ENCODE measurements around the gene TAS2R5. TPM values are rescaled to one million over a fixed set of nuclear protein-coding genes. Genes with fewer than 3 reads are reported as not detected.
"Not testable (repeated sequence)": the region's sequence is repeated elsewhere in the genome, so short reads cannot be mapped to it uniquely, and the experiment has no call there.

Gene TAS2R5
- total RNA-seq, 1 experiment from 2014 or later: 0.90 TPM

DNA sequence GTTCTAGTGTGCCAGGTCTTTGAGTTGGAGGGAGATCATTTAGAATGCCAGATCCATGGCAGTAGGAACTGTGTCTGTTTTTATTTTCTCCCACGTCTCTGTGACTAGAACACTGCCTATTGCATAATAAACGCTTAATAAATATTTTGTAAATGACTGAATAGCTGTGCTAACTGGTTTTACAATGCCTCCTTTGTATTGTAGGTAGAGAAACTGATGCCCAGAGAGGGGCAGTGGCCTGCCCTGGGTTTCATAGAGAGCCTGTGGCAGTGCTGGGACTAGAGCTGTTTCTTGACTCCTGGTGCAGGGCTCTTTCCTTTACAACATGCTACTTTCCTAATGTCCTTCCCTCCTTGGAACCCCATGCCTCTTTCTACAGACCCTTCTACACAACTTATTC lies 2.5 kb downstream of the TAS2R5 start:
- Mint-ChIP-seq H3K27me3 (ENCODE audit: low read depth) (no peaks in the 10 kb centered on the region), H3K27ac (no peak overlapping the region), H3K36me3 (peaks cover 3% of the 10 kb centered on the region; the same call in 1 of the 2 replicates), H3K4me3 (no peak overlapping the region), H3K9me3 (no peaks in the 10 kb centered on the region), H3K4me1 (no peaks in the 10 kb centered on the region)
- ChIA-PET CTCF (interaction anchor here (0.5 kb wide), 1 partner anchor 41 kb away, joined by 3 read pairs; no protein-coding TSS in a partner anchor), POLR2A (no interaction called here)
- DNase-seq (ENCODE audit: low spot score) (no peak), ATAC-seq (no peak)
- TF ChIP-seq, protein P1, sequence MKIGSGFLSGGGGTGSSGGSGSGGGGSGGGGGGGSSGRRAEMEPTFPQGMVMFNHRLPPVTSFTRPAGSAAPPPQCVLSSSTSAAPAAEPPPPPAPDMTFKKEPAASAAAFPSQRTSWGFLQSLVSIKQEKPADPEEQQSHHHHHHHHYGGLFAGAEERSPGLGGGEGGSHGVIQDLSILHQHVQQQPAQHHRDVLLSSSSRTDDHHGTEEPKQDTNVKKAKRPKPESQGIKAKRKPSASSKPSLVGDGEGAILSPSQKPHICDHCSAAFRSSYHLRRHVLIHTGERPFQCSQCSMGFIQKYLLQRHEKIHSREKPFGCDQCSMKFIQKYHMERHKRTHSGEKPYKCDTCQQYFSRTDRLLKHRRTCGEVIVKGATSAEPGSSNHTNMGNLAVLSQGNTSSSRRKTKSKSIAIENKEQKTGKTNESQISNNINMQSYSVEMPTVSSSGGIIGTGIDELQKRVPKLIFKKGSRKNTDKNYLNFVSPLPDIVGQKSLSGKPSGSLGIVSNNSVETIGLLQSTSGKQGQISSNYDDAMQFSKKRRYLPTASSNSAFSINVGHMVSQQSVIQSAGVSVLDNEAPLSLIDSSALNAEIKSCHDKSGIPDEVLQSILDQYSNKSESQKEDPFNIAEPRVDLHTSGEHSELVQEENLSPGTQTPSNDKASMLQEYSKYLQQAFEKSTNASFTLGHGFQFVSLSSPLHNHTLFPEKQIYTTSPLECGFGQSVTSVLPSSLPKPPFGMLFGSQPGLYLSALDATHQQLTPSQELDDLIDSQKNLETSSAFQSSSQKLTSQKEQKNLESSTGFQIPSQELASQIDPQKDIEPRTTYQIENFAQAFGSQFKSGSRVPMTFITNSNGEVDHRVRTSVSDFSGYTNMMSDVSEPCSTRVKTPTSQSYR (CRISPR knock-in tag; IDR thresholded peaks at IDR 0.05): no peak
- TF ChIP-seq, protein P2, sequence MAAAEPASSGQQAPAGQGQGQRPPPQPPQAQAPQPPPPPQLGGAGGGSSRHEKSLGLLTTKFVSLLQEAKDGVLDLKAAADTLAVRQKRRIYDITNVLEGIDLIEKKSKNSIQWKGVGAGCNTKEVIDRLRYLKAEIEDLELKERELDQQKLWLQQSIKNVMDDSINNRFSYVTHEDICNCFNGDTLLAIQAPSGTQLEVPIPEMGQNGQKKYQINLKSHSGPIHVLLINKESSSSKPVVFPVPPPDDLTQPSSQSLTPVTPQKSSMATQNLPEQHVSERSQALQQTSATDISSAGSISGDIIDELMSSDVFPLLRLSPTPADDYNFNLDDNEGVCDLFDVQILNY (CRISPR knock-in tag; IDR thresholded peaks at IDR 0.05): no peak

DNA sequence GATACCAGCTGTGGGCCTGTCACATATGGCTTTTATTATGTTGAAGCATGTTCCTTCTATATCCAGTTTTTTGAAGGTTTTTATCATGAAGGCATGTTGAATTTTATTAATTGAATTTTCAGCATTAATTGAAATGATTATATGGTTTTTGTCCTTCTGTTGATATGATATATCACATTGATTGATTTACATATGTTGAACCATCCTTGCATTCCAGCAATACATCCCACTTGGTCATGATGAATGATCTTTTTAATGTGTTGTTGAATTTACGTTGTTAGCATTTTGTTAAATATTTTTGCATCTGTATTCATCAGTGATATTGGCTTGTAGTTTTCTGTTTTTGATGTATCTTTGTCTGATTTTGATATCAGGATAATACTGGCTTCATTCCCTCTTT lies 30.1 kb downstream of the TAS2R5 start:
- CTCF ChIA-PET: no interaction called here
- TF ChIP-seq, protein P3, sequence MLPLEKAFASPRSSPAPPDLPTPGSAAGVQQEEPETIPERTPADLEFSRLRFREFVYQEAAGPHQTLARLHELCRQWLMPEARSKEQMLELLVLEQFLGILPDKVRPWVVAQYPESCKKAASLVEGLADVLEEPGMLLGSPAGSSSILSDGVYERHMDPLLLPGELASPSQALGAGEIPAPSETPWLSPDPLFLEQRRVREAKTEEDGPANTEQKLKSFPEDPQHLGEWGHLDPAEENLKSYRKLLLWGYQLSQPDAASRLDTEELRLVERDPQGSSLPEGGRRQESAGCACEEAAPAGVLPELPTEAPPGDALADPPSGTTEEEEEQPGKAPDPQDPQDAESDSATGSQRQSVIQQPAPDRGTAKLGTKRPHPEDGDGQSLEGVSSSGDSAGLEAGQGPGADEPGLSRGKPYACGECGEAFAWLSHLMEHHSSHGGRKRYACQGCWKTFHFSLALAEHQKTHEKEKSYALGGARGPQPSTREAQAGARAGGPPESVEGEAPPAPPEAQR (CRISPR knock-in tag; IDR thresholded peaks at IDR 0.05): no peak
- TF ChIP-seq FOXJ3 (CRISPR knock-in tag; IDR thresholded peaks at IDR 0.05; ENCODE audit: borderline replicate concordance): no peak
- no peak overlapping the region for H3K4me3 Mint-ChIP-seq
- H3K9me3 Mint-ChIP-seq: peaks cover 54% of the 10 kb centered on the region
- no peak for ATAC-seq
- H3K27ac Mint-ChIP-seq: no peak overlapping the region
- POLR2A ChIA-PET: no interaction called here
- H3K4me1 Mint-ChIP-seq: peaks cover 4% of the 10 kb centered on the region
- H3K27me3 Mint-ChIP-seq (ENCODE audit: low read depth): no peaks in the 10 kb centered on the region; the same call in 1 of the 2 replicates
- no peak for DNase-seq (ENCODE audit: low spot score)
- H3K36me3 Mint-ChIP-seq: peaks cover 42% of the 10 kb centered on the region

DNA sequence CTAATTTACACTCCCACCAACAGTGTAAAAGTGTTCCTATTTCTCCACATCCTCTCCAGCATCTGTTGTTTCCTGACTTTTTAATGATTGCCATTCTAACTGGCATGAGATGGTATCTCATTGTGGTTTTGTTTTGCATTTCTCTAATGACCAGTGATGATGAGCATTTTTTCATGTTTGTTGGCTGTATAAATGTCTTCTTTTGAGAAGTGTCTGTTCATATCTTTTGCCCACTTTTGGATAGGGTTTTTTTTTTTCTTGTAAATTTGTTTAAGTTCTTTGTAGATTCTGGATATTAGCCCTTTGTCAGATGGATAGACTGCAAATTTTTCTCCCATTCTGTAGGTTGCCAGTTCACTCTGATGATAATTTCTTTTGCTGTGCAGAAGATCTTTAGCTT lies 32.4 kb downstream of the TAS2R5 start:
- Mint-ChIP-seq H3K36me3 (peaks cover 42% of the 10 kb centered on the region), H3K9me3 (peaks cover 57% of the 10 kb centered on the region)
- H3K4me3 Mint-ChIP-seq; H3K27ac Mint-ChIP-seq; H3K4me1 Mint-ChIP-seq; ATAC-seq; POLR2A ChIA-PET; H3K27me3 Mint-ChIP-seq (ENCODE audit: low read depth); DNase-seq (ENCODE audit: low spot score); CTCF ChIA-PET: not testable (repeated sequence)

DNA sequence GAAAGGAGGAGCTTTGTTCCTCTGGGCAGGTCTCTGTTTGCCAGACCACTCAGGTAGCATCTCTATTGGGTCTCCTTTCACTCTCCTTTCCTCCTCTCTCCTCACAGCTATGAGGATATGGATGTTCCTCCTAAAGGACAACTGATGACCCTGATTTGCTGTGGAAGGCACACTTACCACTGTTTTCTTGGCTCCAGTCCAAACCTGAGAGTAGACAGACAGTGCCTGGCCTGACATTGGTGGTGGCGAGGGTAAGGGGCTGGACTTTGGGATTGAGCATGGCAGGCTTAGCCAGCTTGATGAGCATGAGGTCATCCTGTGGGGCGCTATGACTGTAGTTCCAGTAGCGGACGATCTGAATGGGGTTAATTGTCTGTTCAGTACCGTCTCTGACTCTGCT lies 47.7 kb downstream of the TAS2R5 start:
- no peaks in the 10 kb centered on the region for H3K27me3 Mint-ChIP-seq (ENCODE audit: low read depth)
- H3K4me3 Mint-ChIP-seq: no peak overlapping the region
- POLR2A ChIA-PET: no interaction called here
- H3K27ac Mint-ChIP-seq: no peak overlapping the region
- H3K36me3 Mint-ChIP-seq: no peaks in the 10 kb centered on the region
- ATAC-seq: no peak
- H3K4me1 Mint-ChIP-seq: peaks cover 8% of the 10 kb centered on the region
- no peak for DNase-seq (ENCODE audit: low spot score)
- H3K9me3 Mint-ChIP-seq: no peaks in the 10 kb centered on the region
- CTCF ChIA-PET: interaction anchor here (1.4 kb wide), 1 partner anchor 52 kb away, joined by 3 read pairs; no protein-coding TSS in a partner anchor
- TF ChIP-seq ATF1 (CRISPR knock-in tag; IDR thresholded peaks at IDR 0.05) (no peak), ZNF138 (CRISPR knock-in tag; conservative IDR thresholded peaks at IDR 0.05) (no peak), ZNF671 (CRISPR knock-in tag; IDR thresholded peaks at IDR 0.05) (no peak), TP53 (CRISPR knock-in tag; IDR thresholded peaks at IDR 0.05) (no peak), NR3C1 (CRISPR knock-in tag; conservative IDR thresholded peaks at IDR 0.05; ENCODE audit: low read depth) (no peak), SOX15 (CRISPR knock-in tag; IDR thresholded peaks at IDR 0.05) (no peak), ELF4 (CRISPR knock-in tag; IDR thresholded peaks at IDR 0.05; ENCODE audit: low read depth) (no peak), FOXP1 (CRISPR knock-in tag; IDR thresholded peaks at IDR 0.05; ENCODE audit: borderline replicate concordance) (no peak), JUN (CRISPR knock-in tag; IDR thresholded peaks at IDR 0.05) (no peak), JAZF1 (CRISPR knock-in tag; IDR thresholded peaks at IDR 0.05) (no peak), HMGA2 (CRISPR knock-in tag; IDR thresholded peaks at IDR 0.05) (no peak)
- TF ChIP-seq, protein P4, sequence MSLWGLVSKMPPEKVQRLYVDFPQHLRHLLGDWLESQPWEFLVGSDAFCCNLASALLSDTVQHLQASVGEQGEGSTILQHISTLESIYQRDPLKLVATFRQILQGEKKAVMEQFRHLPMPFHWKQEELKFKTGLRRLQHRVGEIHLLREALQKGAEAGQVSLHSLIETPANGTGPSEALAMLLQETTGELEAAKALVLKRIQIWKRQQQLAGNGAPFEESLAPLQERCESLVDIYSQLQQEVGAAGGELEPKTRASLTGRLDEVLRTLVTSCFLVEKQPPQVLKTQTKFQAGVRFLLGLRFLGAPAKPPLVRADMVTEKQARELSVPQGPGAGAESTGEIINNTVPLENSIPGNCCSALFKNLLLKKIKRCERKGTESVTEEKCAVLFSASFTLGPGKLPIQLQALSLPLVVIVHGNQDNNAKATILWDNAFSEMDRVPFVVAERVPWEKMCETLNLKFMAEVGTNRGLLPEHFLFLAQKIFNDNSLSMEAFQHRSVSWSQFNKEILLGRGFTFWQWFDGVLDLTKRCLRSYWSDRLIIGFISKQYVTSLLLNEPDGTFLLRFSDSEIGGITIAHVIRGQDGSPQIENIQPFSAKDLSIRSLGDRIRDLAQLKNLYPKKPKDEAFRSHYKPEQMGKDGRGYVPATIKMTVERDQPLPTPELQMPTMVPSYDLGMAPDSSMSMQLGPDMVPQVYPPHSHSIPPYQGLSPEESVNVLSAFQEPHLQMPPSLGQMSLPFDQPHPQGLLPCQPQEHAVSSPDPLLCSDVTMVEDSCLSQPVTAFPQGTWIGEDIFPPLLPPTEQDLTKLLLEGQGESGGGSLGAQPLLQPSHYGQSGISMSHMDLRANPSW (CRISPR knock-in tag; conservative IDR thresholded peaks at IDR 0.05; ENCODE audit: low read depth): no peak
- TF ChIP-seq, protein P2 (CRISPR knock-in tag; IDR thresholded peaks at IDR 0.05): no peak
- TF ChIP-seq, protein P5, sequence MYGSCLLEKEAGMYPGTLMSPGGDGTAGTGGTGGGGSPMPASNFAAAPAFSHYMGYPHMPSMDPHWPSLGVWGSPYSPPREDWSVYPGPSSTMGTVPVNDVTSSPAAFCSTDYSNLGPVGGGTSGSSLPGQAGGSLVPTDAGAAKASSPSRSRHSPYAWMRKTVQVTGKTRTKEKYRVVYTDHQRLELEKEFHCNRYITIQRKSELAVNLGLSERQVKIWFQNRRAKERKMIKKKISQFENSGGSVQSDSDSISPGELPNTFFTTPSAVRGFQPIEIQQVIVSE (CRISPR knock-in tag; IDR thresholded peaks at IDR 0.05; ENCODE audit: borderline replicate concordance): no peak
- TF ChIP-seq, protein P6, sequence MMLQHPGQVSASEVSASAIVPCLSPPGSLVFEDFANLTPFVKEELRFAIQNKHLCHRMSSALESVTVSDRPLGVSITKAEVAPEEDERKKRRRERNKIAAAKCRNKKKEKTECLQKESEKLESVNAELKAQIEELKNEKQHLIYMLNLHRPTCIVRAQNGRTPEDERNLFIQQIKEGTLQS (CRISPR knock-in tag; conservative IDR thresholded peaks at IDR 0.05): no peak

Data from WTC11 (cell line).